PFSK-1 (cell line): ENCODE data around the gene SLC35F1.

Experiments
- POLR2AphosphoS5 ChIP-seq: IDR thresholded peaks from 2 replicates; pipeline ENCODE4 v1.6.1; 2012; ENCODE audit warnings: low read depth, mild to moderate bottlenecking, control low read depth, low read length, moderate library complexity
- SIN3A ChIP-seq: IDR thresholded peaks from 2 replicates; pipeline ENCODE4 v1.6.1; 2012; ENCODE audit warnings: mild to moderate bottlenecking, low read length, moderate library complexity, borderline replicate concordance; ENCODE audit not compliant: insufficient read depth
- TAF1 ChIP-seq: IDR thresholded peaks from 2 replicates; pipeline ENCODE4 v1.6.1; 2012; ENCODE audit warnings: low read length, control low read depth, borderline replicate concordance; ENCODE audit not compliant: insufficient read depth
- TF ChIP-seq, protein P1 (sequence below), 2 experiments: IDR thresholded peaks; 2 replicates each; pipeline versions ENCODE4 v1.6.1 to v1.8.0; 2011 to 2012; ENCODE audit warnings: low read depth in 2 of 2, low read length in 2 of 2, control low read depth in 1 of 2, inconsistent platforms in 1 of 2, mild to moderate bottlenecking in 1 of 2, moderate library complexity in 1 of 2; ENCODE audit not compliant: insufficient read depth in 1 of 2

DNA sequence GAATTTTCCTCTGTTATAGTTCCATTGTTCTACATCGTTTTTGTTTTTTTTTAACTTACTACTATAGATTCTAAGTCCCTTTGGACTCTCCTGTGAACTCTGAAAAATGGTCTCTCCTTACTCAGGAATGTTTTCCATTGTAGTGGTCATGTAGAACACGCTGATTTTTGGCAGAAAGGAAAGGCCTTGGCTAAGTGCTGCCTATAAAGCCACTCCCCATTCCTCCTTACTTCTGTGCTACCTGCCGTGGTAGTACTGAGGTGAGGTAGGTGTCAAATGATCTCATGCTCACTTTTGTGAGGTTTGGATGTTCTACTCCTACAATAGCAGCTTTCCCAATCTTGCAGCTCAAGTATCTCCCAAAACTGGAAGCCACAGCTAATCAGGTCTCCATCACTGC, 270.7 kb downstream of the SLC35F1 start:
- TF ChIP-seq POLR2AphosphoS5 (no peak), TAF1 (no peak), SIN3A (no peak)
- TF ChIP-seq, protein P1, sequence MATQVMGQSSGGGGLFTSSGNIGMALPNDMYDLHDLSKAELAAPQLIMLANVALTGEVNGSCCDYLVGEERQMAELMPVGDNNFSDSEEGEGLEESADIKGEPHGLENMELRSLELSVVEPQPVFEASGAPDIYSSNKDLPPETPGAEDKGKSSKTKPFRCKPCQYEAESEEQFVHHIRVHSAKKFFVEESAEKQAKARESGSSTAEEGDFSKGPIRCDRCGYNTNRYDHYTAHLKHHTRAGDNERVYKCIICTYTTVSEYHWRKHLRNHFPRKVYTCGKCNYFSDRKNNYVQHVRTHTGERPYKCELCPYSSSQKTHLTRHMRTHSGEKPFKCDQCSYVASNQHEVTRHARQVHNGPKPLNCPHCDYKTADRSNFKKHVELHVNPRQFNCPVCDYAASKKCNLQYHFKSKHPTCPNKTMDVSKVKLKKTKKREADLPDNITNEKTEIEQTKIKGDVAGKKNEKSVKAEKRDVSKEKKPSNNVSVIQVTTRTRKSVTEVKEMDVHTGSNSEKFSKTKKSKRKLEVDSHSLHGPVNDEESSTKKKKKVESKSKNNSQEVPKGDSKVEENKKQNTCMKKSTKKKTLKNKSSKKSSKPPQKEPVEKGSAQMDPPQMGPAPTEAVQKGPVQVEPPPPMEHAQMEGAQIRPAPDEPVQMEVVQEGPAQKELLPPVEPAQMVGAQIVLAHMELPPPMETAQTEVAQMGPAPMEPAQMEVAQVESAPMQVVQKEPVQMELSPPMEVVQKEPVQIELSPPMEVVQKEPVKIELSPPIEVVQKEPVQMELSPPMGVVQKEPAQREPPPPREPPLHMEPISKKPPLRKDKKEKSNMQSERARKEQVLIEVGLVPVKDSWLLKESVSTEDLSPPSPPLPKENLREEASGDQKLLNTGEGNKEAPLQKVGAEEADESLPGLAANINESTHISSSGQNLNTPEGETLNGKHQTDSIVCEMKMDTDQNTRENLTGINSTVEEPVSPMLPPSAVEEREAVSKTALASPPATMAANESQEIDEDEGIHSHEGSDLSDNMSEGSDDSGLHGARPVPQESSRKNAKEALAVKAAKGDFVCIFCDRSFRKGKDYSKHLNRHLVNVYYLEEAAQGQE (IDR thresholded peaks at IDR 0.05; ENCODE audit: insufficient read depth in 1 of 2, low read depth in 2 of 2, low read length in 2 of 2) = no peak
